ENCODE data around the gene AMZ2. TPM values are rescaled to one million over a fixed set of nuclear protein-coding genes. Genes with fewer than 3 reads are reported as not detected.
"Not testable (repeated sequence)": the region's sequence is repeated elsewhere in the genome, so short reads cannot be mapped to it uniquely, and the experiment has no call there.

Gene AMZ2
- total and polyA plus RNA-seq, 8 donors: 21.2 to 46.0 (median 29.5) TPM

GRCh38 chr17:68257934-68258333, 10.1 kb downstream of the AMZ2 start:
- no peak for ATAC-seq
- TF ChIP-seq, protein P1, sequence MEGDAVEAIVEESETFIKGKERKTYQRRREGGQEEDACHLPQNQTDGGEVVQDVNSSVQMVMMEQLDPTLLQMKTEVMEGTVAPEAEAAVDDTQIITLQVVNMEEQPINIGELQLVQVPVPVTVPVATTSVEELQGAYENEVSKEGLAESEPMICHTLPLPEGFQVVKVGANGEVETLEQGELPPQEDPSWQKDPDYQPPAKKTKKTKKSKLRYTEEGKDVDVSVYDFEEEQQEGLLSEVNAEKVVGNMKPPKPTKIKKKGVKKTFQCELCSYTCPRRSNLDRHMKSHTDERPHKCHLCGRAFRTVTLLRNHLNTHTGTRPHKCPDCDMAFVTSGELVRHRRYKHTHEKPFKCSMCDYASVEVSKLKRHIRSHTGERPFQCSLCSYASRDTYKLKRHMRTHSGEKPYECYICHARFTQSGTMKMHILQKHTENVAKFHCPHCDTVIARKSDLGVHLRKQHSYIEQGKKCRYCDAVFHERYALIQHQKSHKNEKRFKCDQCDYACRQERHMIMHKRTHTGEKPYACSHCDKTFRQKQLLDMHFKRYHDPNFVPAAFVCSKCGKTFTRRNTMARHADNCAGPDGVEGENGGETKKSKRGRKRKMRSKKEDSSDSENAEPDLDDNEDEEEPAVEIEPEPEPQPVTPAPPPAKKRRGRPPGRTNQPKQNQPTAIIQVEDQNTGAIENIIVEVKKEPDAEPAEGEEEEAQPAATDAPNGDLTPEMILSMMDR (IDR thresholded peaks at IDR 0.05): no peak

DNA sequence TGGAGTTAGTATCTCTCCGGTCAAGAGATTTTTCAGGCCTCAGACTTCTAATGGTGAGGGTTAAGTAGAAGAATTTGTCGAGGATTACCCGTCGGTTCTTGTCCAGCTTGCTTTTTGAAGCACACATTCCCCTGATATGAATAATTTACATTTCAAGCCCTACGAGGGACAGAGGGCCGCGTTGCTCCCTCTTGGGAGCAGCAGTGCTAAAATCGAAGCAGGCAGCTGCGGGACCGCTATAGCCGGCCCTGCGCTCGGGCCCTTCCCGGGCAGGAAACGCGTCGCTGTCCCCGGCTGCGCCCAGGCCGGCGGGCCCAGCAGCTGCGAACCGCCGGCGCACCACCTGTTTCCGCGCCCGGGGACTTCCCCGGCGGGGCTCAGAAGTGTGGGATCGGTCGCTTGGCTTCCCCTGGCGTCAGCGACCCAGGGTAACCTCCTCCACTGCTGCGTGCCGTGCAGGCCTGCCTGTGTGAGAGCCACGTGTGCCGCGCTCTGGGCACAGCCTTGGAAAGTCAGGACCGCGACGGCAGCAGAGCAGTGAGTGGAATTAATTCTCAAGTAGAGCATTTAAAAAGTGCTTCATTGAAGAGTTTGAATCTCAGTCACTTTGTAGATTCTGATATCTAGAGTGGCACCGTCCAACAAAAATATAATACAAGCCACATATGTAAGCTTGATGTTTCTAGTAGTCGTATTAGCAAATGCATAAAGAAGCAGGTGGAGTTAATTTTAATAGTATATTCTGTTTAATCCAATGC, 11.2 kb downstream of the AMZ2 start:
- H3K27me3 ChIP-seq; H3K9me3 ChIP-seq; intact Hi-C loops (cut with DNase I); H3K36me3 ChIP-seq; H3K4me1 ChIP-seq; FAIRE-seq: not testable (repeated sequence)
- 13 to 25% methylated on average over 34 to 41 of the region's 44 CpGs for WGBS, 2 donors
- peak overlapping the region in 2 of 4 donors; percentile 49 to 50 for H3K27ac ChIP-seq
- DNase-seq: peak in 4 of 6 donors; percentile 54 to 82 (median 70)
- ATAC-seq: peak; percentile 82 to 93 (median 89)
- H3K4me3 ChIP-seq: peak overlapping the region in 1 of 4 donors; percentile 13

More at GRCh38 chr17:68257934-68258333, 10.1 kb downstream of the AMZ2 start:
- intact Hi-C loops (cut with DNase I): no loop called here
- H3K27ac ChIP-seq: no peak overlapping the region
- peaks cover 0 to 3% (median 0%) of the 10 kb centered on the region in 3 donors for H3K4me1 ChIP-seq
- H3K36me3 ChIP-seq: peaks cover 0 to 4% (median 0%) of the 10 kb centered on the region in 3 donors
- DNase-seq: no peak
- H3K4me3 ChIP-seq: no peak overlapping the region
- no peaks in the 10 kb centered on the region for H3K27me3 ChIP-seq
- FAIRE-seq: no peak
- H3K9me3 ChIP-seq: no peaks in the 10 kb centered on the region

- not testable (repeated sequence) for H3K36me3 ChIP-seq, FAIRE-seq
- WGBS, 2 donors: 84 to 90% methylated on average over 3 of the region's 3 CpGs
Measured at GRCh38 chr17:68259648-68259951, 11.8 kb downstream of the AMZ2 start.

DNA sequence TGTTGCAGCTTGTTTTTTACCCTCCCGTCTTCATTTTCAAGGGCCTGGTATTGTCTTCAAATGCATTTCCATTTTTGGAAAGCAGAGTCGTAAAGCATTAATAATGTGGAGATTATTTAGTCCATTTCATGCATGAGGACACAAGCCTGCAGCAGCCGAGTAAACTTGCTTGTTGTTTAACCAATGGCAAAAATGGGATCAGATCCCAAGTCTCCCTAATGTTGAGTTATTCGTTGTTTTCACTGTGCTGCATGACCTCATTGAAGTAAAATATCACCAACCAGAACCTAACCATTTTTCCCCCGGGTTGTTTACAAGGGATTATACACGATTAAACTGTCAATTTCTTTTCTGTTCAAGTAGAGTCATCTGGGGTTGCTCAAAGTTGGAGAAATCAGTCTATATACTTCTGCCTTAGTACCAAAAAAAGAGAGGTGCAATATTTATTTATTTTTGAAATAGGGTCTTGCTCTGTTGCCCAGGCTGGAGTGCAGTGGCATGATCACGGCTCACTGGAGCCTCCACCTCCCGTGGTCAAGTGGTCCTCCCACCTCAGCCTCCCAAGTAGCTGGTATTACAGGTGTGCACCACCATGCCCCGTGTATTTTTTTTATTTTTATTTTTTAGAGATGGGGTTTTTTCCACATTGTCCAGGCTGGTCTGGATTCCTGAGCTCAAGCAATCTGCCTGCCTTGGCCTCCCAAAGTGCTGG, 12.4 kb downstream of the AMZ2 start:
- Histone ChIP-seq H3K36me3 (no peaks in the 10 kb centered on the region), H3K4me1 (peaks cover 0 to 3% (median 0%) of the 10 kb centered on the region in 3 donors), H3K4me3 (no peak overlapping the region), H3K9me3 (no peaks in the 10 kb centered on the region), H3K27me3 (no peaks in the 10 kb centered on the region), H3K27ac (no peak overlapping the region)
- intact Hi-C loops (cut with DNase I): loop anchor here in 1 of 3 donors (5.0 to 10.0 kb wide), 2 partner anchors 137 to 205 kb away; no protein-coding TSS in a partner anchor
- DNase-seq: no peak
- WGBS, 2 donors: 83 to 90% methylated on average over 8 to 9 of the region's 9 CpGs
- no peak for FAIRE-seq
- no peak for ATAC-seq
- TF ChIP-seq, protein P1 (IDR thresholded peaks at IDR 0.05): no peak

More at GRCh38 chr17:68259648-68259951, 11.8 kb downstream of the AMZ2 start:
- H3K9me3 ChIP-seq; DNase-seq; H3K4me1 ChIP-seq; H3K4me3 ChIP-seq; H3K27me3 ChIP-seq; intact Hi-C loops (cut with DNase I): not testable (repeated sequence)
- peak in 1 of 4 donors; percentile 9 for ATAC-seq
- peak overlapping the region in 1 of 4 donors; percentile 50 for H3K27ac ChIP-seq

DNA sequence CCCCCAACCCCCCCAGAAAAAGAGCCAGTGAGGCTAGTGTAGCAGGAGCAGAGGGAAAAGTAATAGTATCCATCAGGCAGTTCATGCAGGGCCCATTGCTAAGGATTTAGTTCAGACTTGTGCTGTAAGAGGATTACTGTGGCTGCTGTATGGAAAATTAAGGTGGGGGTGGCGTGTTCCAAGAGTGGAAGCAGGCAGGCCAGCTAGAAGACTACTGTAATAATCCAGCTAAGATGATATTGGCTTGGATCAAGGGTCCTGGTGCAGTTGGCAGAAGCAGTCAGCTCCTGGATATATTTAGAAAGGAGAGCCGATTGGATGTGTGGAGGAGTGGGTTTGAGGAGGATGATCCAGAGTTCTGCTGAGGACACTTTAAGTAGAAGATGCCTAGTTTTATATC, 14.6 kb downstream of the AMZ2 start:
- H3K9me3 ChIP-seq, ATAC-seq, H3K27me3 ChIP-seq, H3K27ac ChIP-seq, H3K4me3 ChIP-seq, H3K4me1 ChIP-seq, DNase-seq, H3K36me3 ChIP-seq, FAIRE-seq: not testable (repeated sequence)
- intact Hi-C loops (cut with DNase I): loop anchor here in 1 of 3 donors (5.0 to 10.0 kb wide), 2 partner anchors 135 to 202 kb away; no protein-coding TSS in a partner anchor
- WGBS, 2 donors: 54 to 55% methylated on average over 2 of the region's 2 CpGs

GRCh38 chr17:68263101-68263681, 15.3 kb downstream of the AMZ2 start:
- peak; percentile 75 for FAIRE-seq
- intact Hi-C loops (cut with DNase I): loop anchor here in 1 of 3 donors (5.0 to 10.0 kb wide), 2 partner anchors 134 to 202 kb away; no protein-coding TSS in a partner anchor
- 11% methylated on average over 9 of the region's 9 CpGs for WGBS, 2 donors
- TF ChIP-seq, protein P1 (IDR thresholded peaks at IDR 0.05): peak; percentile 25 to 50 (median 45)
- not testable (repeated sequence) for H3K4me1 ChIP-seq, H3K4me3 ChIP-seq, H3K9me3 ChIP-seq, H3K27me3 ChIP-seq, H3K27ac ChIP-seq, H3K36me3 ChIP-seq
- ATAC-seq: peak; percentile 73 to 90 (median 80)
- peak in 3 of 6 donors; percentile 24 to 29 (median 27) for DNase-seq

GRCh38 chr17:68265833-68266232, 18.0 kb downstream of the AMZ2 start:
- not testable (repeated sequence) for H3K9me3 ChIP-seq, H3K27ac ChIP-seq, H3K36me3 ChIP-seq, DNase-seq, FAIRE-seq, H3K27me3 ChIP-seq, H3K4me1 ChIP-seq, H3K4me3 ChIP-seq
- intact Hi-C loops (cut with DNase I): loop anchor here in 1 of 3 donors (10.0 kb wide), 1 partner anchor 199 kb away; no protein-coding TSS in a partner anchor
- 70 to 75% methylated on average over 2 of the region's 2 CpGs for WGBS, 2 donors
- peak; percentile 70 to 80 (median 78) for ATAC-seq
